Occipital lobe (tissue), 2 donors: Measurements from ENCODE around the gene CYYR1. TPM values are rescaled to one million over a fixed set of nuclear protein-coding genes. Genes with fewer than 3 reads are reported as not detected.

Experiments
- DNase-seq: peaks from one replicate; lab custom pipeline; 2025; lab: John Stamatoyannopoulos, UW
- total RNA-seq: library from RNA; depleted of rRNA; stranded (reverse); fragments of >200 nt; gene quantifications from one replicate; pipeline ENCODE4 v1.2.3, GENCODE V29; 2014

Gene CYYR1
- 2.3 TPM for total RNA-seq

DNA sequence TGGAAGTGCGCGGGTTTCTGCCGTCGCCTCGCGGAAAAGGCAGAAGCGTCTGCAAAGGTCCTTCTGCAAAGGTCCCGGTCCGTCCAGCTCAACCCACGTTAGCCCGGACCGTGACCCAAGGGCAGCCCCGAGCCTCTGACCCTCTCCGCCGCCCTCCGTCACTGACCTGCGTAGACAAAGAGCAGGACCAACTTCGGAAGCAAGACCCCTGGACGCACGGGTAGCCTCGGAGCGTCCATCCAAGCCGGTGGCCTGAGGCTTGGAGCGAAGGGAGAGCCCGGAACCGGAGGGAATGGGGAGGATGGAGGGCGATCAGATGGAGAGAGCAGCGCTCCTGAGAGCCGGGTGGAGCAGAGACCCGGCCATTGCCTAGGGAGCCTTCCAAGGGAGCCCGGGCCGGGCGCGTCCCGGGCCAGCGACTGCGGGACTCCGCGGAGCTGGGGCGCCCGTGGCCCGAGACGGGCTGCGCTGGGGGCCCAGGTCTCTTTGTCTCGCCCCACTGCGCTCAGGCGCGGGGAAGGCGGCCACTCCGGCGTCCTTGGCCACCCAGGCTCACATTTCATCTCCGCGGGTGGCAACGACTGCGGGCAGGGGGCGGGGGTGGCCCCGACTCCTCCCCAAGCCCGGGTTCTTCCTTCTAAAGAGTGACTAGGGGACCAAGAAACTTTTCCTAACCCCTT lies at the start of gene CYYR1:
Gene CYYR1 (minus strand): TSS at position 585 of the 680 bp plus-strand sequence. CDS start 346 bp downstream, at position 239.
- no peak for DNase-seq

DNA sequence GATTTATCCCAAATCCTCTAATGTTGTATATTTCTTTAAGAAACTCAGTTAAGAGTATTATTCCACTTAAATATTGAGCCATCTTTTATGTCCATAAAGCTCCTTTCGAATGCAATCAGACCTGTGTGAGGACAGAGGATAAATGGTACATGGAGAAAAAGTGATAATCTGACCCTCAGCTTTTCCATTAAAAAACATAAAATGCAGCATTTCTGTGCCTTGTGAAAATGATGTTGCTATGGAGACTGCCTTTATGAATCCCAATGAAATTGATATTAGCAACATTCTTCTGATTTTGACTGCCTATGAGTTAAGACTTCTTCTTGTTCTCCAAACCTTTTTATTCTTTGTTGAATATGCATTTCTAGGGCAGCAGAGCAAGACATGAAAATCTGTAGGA lies 44.1 kb upstream of the CYYR1 start:
- DNase-seq, result no peak

DNA sequence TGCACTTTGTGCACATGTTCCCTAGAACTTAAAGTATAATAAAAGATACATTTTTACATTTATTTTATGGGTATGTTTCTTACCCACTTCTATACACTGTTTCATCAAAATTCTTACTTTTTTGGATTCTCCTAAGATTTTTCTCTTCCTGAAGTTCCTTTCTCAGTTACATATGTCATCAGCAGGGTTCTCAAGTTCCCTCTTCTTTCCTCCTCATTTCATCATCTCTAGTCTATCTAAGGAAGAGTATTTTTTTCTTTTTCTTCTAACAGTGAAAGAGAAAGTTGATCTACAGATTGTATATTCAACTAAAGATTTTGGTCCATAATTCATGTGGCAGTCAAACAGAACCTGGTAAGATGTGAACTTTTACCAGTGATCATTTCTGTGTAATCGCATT lies 41.2 kb upstream of the CYYR1 start:
- no peak for DNase-seq

GRCh38 chr21:26599261-26599660 lies 26.2 kb upstream of the CYYR1 start:
- DNase-seq, result no peak

GRCh38 chr21:26597981-26598380 lies 24.9 kb upstream of the CYYR1 start:
- DNase-seq, result no peak

DNA sequence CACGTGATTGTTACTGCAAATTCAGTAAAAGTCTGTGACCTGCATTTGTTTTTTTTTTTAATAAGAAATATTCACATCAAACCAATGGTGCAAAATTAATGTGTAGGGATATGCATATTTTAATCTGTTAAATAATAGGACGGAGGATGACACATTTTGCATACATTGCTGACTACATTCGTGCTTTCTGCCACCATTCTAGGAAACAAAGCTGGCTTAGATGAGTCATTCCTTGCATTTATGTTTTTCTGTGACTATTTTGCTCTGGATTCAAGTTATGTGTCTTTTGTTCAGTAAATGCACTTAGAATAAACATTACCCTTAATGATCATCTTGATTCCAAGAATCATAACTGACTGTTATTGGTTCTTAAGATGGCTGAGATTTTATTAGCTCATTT lies 23.9 kb upstream of the CYYR1 start:
- DNase-seq, result no peak

DNA sequence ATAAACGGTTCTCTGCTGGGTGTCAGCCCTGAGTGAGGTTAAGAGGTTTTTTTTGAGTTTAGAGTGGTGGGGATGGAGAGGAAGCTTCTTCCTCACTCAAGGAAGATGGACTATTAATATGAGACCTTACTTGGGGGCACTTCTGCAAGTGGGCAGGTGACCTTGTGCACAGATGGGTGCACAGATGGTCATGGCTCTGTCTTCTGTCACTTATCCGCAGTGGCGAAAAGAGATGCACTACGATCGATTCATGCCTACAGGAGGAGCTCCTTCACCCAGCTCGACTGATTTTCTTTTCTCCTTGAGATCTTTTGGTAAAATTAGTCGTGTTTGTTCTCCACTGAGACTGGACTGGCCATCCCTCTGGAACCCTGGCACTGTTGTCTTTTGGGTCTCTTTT lies 22.9 kb upstream of the CYYR1 start:
- no peak for DNase-seq

GRCh38 chr21:26593800-26594199 lies 20.7 kb upstream of the CYYR1 start:
- no peak for DNase-seq

DNA sequence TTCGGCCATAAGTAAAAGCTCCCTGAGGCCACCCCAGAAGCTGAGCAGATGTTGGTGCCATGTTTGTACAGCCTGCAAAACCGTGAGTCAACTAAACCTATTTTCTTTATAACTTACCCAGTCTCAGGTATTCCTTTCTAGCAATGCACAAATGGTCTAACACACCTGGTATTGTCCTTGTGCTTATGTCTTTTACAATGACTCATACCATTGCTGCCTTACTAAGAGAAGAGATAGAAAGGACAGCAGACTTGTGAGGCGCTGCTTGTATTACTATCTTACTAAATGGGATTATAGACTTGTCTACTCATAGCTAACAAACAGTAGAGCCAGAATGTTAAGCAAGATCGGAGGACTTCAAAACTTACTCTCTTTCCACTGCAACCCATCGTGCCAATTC lies 18.5 kb upstream of the CYYR1 start:
- no peak for DNase-seq

GRCh38 chr21:26588446-26588845 lies 15.4 kb upstream of the CYYR1 start:
- DNase-seq, result no peak

DNA sequence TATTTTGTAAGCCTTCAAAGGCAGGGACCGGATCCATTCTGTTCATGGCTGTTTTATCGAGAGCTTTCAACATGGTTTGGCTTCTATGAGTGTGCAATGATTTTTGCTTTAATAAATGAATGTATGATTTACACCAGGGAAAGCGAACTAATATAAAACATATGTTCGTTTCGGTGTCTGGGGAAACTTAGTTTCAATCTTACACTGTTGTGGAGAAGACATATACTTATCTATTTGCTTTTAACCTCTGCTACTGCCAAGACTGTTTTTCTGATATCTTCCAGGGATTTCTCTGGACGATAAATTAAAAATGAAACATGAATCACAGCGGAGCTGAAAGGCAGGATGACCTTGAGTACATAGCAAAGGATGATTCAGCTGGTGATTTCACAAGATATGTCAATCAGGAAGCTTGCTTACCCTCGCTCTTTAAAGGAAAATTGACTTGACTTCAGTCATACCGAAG lies 14.7 kb upstream of the CYYR1 start:
- no peak for DNase-seq

- DNase-seq, result no peak
Measured at GRCh38 chr21:26583769-26584168, 10.7 kb upstream of the CYYR1 start.

- DNase-seq, result no peak
Measured at GRCh38 chr21:26581818-26582217, 8.7 kb upstream of the CYYR1 start.

DNA sequence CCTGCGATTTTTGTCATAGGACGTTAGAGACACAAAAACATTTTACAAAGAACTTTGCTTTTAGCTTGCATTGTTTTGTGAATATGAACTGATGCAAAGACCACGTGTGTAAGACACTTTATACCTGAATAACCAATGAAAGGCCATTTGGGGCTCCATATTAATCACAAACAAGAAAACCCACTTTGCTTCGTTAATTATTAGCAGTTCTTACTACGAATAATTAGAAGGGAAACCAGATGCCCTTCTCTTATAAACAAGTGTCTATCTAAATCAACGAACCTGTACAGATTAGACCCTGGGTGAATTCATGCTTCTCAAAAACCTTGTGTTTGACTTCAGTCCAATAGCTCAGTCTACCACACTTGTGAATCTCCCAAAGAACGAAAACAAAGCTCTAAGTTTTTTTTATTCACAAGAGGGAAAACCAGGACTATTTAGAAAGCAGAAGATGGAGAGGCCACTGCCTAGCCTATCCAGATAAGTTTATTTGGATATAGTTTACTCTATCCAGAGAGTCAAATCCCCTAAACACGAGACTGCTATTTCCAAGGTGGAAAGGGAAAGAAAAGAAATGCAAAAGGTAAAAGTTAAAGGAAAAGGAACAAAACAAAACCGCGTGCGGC lies 897 bp downstream of the CYYR1 start:
- DNase-seq, result no peak

DNA sequence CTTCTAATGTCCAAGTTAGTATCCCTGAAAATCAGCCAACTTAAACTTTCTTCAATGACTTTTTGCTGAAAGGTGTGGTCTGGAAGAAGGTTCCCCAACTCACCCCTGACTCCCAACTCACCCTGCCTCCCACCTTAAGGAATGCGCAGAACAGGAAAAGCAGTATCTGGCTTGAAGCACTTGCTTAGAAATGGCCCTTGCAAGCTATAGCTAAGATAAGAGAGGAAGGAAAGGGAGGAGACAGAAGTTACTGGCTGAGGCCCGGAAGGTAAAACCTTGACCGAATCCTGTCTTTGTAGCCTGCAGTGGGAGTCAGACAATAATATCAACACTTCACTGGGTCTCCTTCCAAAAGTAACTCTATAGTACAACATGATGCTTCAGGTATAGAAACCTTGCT lies 2.9 kb downstream of the CYYR1 start:
- no peak for DNase-seq

DNA sequence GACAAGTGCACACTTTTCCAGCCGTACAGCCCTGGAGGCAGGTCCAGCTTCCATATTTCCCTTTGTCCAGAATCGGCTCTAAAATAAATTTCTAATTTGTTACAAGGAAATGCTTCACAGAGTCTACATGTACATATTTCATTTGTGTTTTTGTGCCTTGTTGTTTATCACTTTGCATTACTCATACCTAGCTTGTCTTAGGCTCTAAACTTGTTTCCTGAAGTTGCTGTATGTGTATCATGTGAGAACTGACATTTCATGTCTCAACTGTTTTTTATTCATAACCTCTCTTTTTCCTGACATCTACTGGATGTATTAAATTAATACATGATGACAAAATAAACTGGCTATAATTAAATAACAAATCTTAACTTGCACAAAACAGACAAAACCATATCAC lies 7.5 kb downstream of the CYYR1 start:
- DNase-seq, result no peak

DNA sequence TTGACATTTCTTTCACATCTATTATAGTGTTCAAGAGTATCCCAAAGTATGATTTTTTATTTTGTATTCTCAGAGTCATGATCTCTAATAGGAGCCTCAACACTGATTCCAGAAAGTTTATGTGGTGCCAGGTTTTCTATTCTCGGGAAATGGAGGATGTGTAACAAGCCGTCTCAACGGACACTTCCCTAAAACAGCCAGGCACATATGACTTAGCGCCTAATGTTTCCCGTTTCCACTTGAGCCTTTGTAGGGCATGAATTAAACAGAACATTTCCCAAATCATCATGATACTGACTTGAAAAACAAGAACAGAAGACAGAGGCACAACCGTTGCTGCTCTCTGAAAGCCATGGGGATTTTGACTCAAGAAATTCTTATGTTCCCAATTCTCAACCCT lies 8.0 kb downstream of the CYYR1 start:
- DNase-seq, result no peak

DNA sequence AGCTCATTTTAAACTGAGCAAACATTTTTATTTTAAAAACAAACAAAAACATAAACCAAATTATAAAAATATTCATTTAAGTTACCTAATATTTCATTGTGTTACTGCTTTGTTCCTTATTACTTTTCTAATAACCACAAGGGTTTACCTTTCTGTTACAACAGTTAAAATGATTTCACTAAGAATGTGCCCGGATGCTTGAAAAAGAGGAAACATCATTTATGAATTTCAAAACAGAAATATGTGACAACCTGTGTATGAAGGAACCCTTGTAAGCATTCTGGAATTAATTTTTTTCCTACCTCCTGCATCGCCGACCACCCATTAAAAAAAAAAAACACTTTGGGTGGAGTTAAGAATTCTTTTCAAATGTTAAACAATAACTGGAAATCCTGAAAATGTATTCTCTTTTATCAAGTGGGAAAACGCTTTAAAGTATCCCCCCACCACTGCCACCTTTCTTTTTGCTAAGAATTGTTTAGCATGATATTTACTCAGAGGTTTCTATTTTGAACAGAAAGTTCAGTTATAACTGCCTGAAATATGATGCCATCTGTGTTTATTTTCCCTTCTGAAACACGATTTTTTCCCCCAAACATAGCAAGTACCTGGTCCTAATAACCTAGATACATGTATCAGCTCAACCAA lies 9.1 kb downstream of the CYYR1 start:
- no peak for DNase-seq

DNA sequence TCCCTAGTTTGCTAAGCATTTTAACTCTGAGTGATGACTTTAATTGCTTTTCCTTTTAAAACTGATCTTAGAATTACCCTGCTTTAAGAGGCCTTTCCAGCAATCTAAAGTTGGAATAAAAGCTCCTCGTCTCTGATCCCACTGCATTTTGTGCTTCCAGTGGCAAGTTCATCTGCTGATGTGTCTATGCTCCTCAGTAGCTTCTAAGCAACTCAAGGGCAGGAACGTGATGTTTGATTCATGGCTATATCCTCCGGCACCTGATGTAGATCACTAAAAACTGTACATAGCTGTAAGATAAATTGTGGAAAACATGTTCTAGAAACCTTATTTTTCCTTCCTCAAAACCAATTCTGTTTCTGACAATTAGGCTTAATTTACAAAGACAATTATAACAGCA lies 12.5 kb downstream of the CYYR1 start:
- DNase-seq, result no peak

GRCh38 chr21:26559099-26559498 lies 14.0 kb downstream of the CYYR1 start:
- no peak for DNase-seq

- no peak for DNase-seq
Measured at GRCh38 chr21:26557106-26557505, 16.0 kb downstream of the CYYR1 start.

GRCh38 chr21:26555540-26556146 lies 17.4 kb downstream of the CYYR1 start:
- no peak for DNase-seq
